IMR-90 (cell line): ENCODE measurements around the gene GHR.

ENCODE experiments used
- NFE2L2 ChIP-seq: fragments of 150-350 bp; IDR thresholded peaks from 2 replicates; pipeline ENCODE4 v1.6.1; 2016; ENCODE audit warnings: low read depth, mild to moderate bottlenecking, low read length
- RAD21 ChIP-seq: IDR thresholded peaks from 2 replicates; pipeline ENCODE4 v1.6.1; 2012; ENCODE audit warnings: low read length, improper control_type of control experiment

GRCh38 chr5:42636946-42637345, 213.7 kb downstream of the GHR start:
- no peak for TF ChIP-seq RAD21
- TF ChIP-seq NFE2L2, result no peak
